HG03060 (cell line): Measurements from ENCODE around the gene DISC1.
"Not testable (repeated sequence)": the region's sequence is repeated elsewhere in the genome, so short reads cannot be mapped to it uniquely, and the experiment has no call there.

Experiments
- ATAC-seq: cut with Tn5 transposase; IDR thresholded peaks from one replicate; pipeline ENCODE4 v1.9.1; 2021; ENCODE audit warnings: low read depth, moderate number of reproducible peaks; ENCODE audit not compliant: unreplicated experiment

The DISC1 gene

DNA sequence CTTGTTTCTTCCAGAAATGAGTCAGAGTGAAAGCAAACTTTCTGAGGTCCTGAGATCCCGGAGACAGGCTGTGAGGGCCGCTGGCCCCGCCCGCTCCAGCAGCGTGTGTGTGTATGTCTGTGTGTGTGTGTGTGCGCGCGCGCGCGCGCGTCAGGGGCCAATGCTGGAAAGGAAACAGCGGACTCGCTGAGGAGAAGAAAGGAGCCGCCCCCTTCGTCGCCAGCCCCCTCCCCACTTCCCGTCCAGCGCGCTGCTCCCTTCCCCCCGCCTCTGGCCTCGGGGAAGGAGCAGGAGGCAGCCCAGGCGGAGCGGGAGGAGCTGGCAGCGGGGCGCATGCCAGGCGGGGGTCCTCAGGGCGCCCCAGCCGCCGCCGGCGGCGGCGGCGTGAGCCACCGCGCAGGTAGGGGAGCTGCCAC, at the start of gene DISC1:
DISC1 (plus strand) TSS at position 256 of the 416 bp plus-strand sequence; CDS start at position 334, 78 bp downstream.
- ATAC-seq = no peak

- no peak for ATAC-seq
These were observed 49.5 kb upstream of the DISC1 start for GRCh38 chr1:231576804-231577718.

GRCh38 chr1:231580874-231581273, 45.7 kb upstream of the DISC1 start:
- ATAC-seq = no peak

GRCh38 chr1:231581859-231582258, 44.7 kb upstream of the DISC1 start:
- no peak for ATAC-seq

DNA sequence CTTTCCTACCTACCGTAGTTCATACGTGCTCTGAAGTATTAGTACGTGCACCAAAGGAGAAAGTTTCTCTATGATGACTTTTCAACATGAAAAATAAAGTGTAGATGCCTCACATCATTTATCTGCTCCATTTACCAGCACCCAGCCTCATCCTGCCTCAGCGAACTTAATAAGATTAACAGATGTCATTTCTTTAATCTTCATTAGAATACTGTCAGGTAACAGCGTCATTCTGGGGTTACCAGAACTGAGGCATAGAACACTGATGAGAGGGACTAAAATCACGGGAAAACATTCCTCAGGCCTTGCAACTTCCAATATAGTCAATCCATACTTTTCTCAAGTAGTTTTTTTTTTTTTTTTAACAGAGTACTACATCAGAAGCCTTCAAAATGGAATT, 43.2 kb upstream of the DISC1 start:
- no peak for ATAC-seq

DNA sequence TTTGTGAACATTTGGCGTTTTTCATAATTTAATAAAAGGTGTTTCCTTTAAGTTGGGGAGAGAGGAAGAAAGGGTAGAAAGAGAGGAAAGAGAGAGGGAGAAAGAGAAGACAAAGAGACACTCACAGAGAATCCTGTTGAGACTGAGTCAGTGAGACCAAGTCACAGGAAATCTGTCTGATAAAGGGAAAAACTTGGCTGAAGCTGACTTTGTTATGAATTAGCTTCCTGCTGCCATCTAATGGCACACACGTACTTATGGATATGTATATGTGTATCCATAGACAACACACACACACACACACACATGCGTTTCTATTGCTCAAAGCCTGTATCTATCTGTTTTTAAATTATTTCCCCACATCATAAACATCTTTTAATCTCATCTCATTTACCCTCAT, 42.5 kb upstream of the DISC1 start:
- ATAC-seq = no peak

- no peak for ATAC-seq
These were observed 41.7 kb upstream of the DISC1 start for GRCh38 chr1:231584921-231585320.

- no peak for ATAC-seq
These were observed 36.0 kb upstream of the DISC1 start for GRCh38 chr1:231590453-231591198.

GRCh38 chr1:231591466-231591865, 35.1 kb upstream of the DISC1 start:
- no peak for ATAC-seq

DNA sequence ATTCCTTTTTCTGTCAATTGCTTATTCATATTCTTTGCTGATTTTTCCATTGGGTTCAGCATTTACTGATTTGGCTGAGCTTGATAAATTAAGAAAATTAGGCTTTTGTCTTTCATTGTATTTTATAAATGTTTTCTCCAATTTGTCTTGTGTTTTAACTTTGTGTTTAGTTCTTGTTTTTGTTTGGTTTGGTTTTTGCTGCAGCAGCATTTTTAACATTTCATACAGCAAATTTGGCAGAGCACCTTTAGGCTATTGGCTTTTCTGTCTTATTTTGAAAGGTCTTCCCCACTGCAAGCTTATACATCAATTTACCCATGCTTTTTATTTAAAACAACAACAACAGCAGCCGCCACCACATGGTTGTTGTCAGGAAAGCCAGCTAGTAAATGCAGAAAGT, 33.8 kb upstream of the DISC1 start:
- ATAC-seq = no peak

DNA sequence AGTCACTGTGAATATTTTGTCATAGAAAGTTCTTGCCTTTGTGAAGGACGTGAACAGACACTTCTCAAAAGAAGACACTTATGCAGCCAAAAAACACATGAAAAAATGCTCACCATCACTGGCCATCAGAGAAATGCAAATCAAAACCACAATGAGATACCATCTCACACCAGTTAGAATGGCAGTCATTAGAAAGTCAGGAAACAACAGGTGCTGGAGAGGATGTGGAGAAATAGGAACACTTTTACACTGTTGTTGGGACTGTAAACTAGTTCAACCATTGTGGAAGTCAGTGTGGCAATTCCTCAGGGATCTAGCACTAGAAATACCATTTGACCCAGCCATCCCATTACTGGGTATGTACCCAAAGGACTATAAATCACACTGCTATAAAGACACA, 33.3 kb upstream of the DISC1 start:
- not testable (repeated sequence) for ATAC-seq

DNA sequence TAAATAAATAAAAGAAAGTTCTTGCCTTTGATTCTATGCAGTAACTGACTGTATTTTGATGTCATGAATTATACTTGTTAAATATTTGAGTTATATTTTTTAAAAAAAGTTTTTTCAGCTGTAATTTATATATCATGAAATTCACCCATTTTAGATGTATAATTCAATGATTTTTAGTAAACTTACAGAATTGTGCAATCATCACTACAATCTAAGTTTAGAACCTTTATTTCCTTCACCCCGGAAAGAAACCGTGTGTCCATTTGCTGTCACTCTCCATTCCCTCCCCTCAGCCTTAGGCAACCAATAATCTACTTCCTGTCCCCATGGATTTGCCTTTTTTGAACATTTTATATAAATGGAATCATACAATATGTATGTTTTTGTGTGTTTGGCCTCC, 32.5 kb upstream of the DISC1 start:
- no peak for ATAC-seq

- no peak for ATAC-seq
These were observed 31.8 kb upstream of the DISC1 start for GRCh38 chr1:231594749-231595148.

GRCh38 chr1:231596337-231596791, 30.2 kb upstream of the DISC1 start:
- ATAC-seq = no peak

GRCh38 chr1:231597971-231598370, 28.6 kb upstream of the DISC1 start:
- ATAC-seq = no peak

- no peak for ATAC-seq
These were observed 26.1 kb upstream of the DISC1 start for GRCh38 chr1:231600458-231600976.

DNA sequence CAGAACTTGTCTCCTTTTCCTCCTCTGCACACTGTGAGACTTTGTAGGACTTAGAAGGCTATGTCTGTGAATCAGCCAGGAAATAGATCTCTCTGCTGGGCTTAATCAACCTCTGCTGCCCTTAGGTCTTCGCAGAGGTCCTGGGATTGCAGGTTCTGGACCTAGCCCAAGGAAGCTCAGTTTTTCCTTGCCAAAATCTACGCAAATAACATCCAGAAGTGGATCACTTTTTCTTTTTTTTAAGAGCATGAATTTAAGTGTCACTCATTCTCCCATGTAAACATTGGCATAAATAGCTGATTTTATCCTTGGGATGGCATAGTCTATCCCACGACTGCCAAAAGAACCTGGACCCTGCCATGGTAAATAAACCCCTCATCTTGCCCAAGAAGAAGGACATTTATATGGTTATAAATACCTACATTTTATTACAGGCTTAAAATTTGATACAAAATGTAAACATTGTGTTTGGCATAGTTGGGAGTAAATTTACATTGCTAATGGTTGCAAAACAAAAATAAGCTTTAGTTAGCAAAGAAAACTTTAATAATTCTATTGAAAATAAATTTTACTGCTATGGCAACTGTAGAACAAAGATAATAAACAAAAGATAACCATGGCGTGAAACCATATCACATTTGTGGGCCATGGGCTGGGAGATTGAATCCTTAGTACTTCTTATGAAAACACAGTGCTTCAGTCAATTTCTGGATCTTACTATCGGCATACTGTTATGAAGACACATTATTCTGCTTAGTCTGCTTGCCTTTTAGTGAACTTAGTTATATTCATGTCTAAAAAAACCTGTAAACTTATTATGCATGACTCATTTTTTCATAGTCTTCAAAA, 24.5 kb upstream of the DISC1 start:
- no peak for ATAC-seq

GRCh38 chr1:231602673-231602984, 24.0 kb upstream of the DISC1 start:
- no peak for ATAC-seq

- ATAC-seq = no peak
These were observed 22.9 kb upstream of the DISC1 start for GRCh38 chr1:231603598-231604275.

- no peak for ATAC-seq
These were observed 22.3 kb upstream of the DISC1 start for GRCh38 chr1:231604276-231604621.
